Esophagus muscularis mucosa (tissue), 3 donors: ENCODE measurements around the gene PRPF40A.

ENCODE experiments used
- POLR2A ChIP-seq: fragments of 450-650 bp; IDR thresholded peaks from one replicate; pipeline ENCODE4 v1.6.1; 2017; ENCODE audit warnings: antibody characterized with exemption, moderate library complexity, mild to moderate bottlenecking, low read depth
- TF ChIP-seq, protein P1 (sequence below), 3 experiments: fragments of 200-600 bp in 2 of 3; fragments of 450-650 bp in 1 of 3; sonication (generic) in 2 of 3; IDR thresholded peaks; one replicate each; pipeline ENCODE4 v1.5.1; 2017 to 2019; ENCODE audit warnings: antibody characterized with exemption in 3 of 3, mild to moderate bottlenecking in 2 of 3, moderate library complexity in 1 of 3

DNA sequence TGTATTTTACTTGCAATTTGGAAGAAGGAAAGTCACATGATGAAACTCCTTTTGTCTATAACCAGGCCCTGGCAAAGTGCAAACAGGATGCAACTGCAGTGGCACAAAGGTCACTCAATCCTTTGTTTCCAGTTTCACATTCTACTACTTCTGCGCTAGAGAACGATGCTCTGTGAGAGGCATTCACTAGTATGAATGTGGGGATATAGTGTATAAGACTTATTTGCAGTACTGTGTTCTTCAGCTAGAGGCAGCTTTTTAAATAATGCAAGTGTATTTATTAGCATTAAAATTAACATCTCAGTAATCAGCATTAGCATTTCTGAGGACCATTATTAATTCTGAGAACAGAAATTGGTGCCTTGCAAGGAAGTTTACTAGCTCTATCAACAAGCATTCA lies 68.9 kb downstream of the PRPF40A start:
- TF ChIP-seq, protein P1, sequence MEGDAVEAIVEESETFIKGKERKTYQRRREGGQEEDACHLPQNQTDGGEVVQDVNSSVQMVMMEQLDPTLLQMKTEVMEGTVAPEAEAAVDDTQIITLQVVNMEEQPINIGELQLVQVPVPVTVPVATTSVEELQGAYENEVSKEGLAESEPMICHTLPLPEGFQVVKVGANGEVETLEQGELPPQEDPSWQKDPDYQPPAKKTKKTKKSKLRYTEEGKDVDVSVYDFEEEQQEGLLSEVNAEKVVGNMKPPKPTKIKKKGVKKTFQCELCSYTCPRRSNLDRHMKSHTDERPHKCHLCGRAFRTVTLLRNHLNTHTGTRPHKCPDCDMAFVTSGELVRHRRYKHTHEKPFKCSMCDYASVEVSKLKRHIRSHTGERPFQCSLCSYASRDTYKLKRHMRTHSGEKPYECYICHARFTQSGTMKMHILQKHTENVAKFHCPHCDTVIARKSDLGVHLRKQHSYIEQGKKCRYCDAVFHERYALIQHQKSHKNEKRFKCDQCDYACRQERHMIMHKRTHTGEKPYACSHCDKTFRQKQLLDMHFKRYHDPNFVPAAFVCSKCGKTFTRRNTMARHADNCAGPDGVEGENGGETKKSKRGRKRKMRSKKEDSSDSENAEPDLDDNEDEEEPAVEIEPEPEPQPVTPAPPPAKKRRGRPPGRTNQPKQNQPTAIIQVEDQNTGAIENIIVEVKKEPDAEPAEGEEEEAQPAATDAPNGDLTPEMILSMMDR (IDR thresholded peaks at IDR 0.05): peak; percentile 5 to 26 (median 18)
- TF ChIP-seq POLR2A: no peak
